Astrocyte (in vitro differentiated cells and primary cell): ENCODE measurements around the gene ENG. TPM values are rescaled to one million over a fixed set of nuclear protein-coding genes. Genes with fewer than 3 reads are reported as not detected.
"Not testable (repeated sequence)": the region's sequence is repeated elsewhere in the genome, so short reads cannot be mapped to it uniquely, and the experiment has no call there.

Experiments
- DNase-seq: peaks from one replicate; pipeline ENCODE4 v3.0.0-alpha.2; 2010; ENCODE audit warnings: low read depth
- FAIRE-seq: peaks from 2 replicates; lab custom pipeline; 2011; peaks lifted over from hg19 to GRCh38; lab: Jason Lieb, UNC
- H2AFZ ChIP-seq: 2 replicates; pipeline ENCODE4 v1.6.0; 2012; ENCODE audit warnings: low read depth, low read length, inconsistent platforms
- H3K27ac ChIP-seq: 2 replicates; pipeline ENCODE4 v1.5.1; 2011; ENCODE audit warnings: low read depth, low read length, inconsistent platforms
- H3K27me3 ChIP-seq: 2 replicates; pipeline ENCODE4 v1.6.0; 2011; ENCODE audit warnings: low read length, inconsistent platforms; ENCODE audit not compliant: insufficient read depth
- H3K36me3 ChIP-seq: 2 replicates; pipeline ENCODE4 v1.5.1; 2011; ENCODE audit warnings: low read length, inconsistent platforms; ENCODE audit not compliant: insufficient read depth
- H3K4me1 ChIP-seq: 2 replicates; pipeline ENCODE4 v1.5.1; 2011; ENCODE audit warnings: low read length, inconsistent platforms; ENCODE audit not compliant: insufficient read depth
- H3K4me2 ChIP-seq: 2 replicates; pipeline ENCODE4 v1.6.0; 2012; ENCODE audit warnings: low read length, inconsistent platforms
- H3K4me3 ChIP-seq: 2 replicates; pipeline ENCODE4 v1.5.1; 2011; ENCODE audit warnings: low read depth, mild to moderate bottlenecking, low read length, inconsistent platforms; ENCODE audit not compliant: insufficient read depth
- H3K79me2 ChIP-seq: 2 replicates; pipeline ENCODE4 v1.6.0; 2012; ENCODE audit warnings: mild to moderate bottlenecking, low read length, inconsistent platforms; ENCODE audit not compliant: insufficient read depth
- H3K9ac ChIP-seq: 2 replicates; pipeline ENCODE4 v1.6.0; 2012; ENCODE audit warnings: mild to moderate bottlenecking, low read length, inconsistent platforms
- H3K9me3 ChIP-seq: 2 replicates; pipeline ENCODE4 v1.5.1; 2012; ENCODE audit warnings: low read depth, mild to moderate bottlenecking, low read length, inconsistent platforms; ENCODE audit not compliant: insufficient read depth
- H4K20me1 ChIP-seq: 2 replicates; pipeline ENCODE4 v1.6.0; 2012; ENCODE audit warnings: low read length, inconsistent platforms; ENCODE audit not compliant: insufficient read depth
- H3K27ac Mint-ChIP-seq: one replicate; pipeline ENCODE4 v1.8.0; 2021; ENCODE audit warnings: mild to moderate bottlenecking, mixed read lengths; ENCODE audit not compliant: unreplicated experiment
- H3K27me3 Mint-ChIP-seq: one replicate; pipeline ENCODE4 v1.8.0; 2021; ENCODE audit warnings: low read depth, mixed read lengths; ENCODE audit not compliant: unreplicated experiment
- H3K36me3 Mint-ChIP-seq: one replicate; pipeline ENCODE4 v1.8.0; 2021; ENCODE audit warnings: low read depth, mixed read lengths; ENCODE audit not compliant: unreplicated experiment
- H3K4me1 Mint-ChIP-seq: one replicate; pipeline ENCODE4 v1.8.0; 2021; ENCODE audit warnings: low read depth, mixed read lengths; ENCODE audit not compliant: unreplicated experiment
- H3K4me3 Mint-ChIP-seq: one replicate; pipeline ENCODE4 v1.8.0; 2021; ENCODE audit warnings: mild to moderate bottlenecking, moderate library complexity, mixed read lengths; ENCODE audit not compliant: unreplicated experiment
- H3K9me3 Mint-ChIP-seq: one replicate; pipeline ENCODE4 v1.8.0; 2021; ENCODE audit warnings: mild to moderate bottlenecking, mixed read lengths; ENCODE audit not compliant: unreplicated experiment
- EZH2 ChIP-seq: IDR thresholded peaks from 2 replicates; pipeline ENCODE4 v1.6.1; 2012; ENCODE audit warnings: mild to moderate bottlenecking, low read length, inconsistent platforms; ENCODE audit not compliant: insufficient read depth
- total RNA-seq: library from RNA; stranded (reverse); gene quantifications from 2 replicates; pipeline ENCODE4 v1.2.1, GENCODE V29; 2021
- TF ChIP-seq, protein P1 (sequence below): IDR thresholded peaks from 2 replicates; pipeline ENCODE4 v1.5.1; 2011; ENCODE audit warnings: low read depth, mild to moderate bottlenecking, inconsistent platforms, low read length, moderate library complexity; ENCODE audit not compliant: insufficient read depth

ENG gene
- total RNA-seq, 1 donor from 2014 or later = 1.2 TPM

GRCh38 chr9:127846443-127847177 is 7.8 kb downstream of the ENG start:
- H3K27ac Mint-ChIP-seq = no peak overlapping the region
- Histone ChIP-seq H3K36me3 (no peaks in the 10 kb centered on the region), H4K20me1 (peaks cover 10% of the 10 kb centered on the region), H3K4me3 (no peak overlapping the region), H3K9ac (no peak overlapping the region), H3K4me2 (no peak overlapping the region), H3K9me3 (peaks cover 19% of the 10 kb centered on the region), H3K27ac (no peak overlapping the region), H2AFZ (no peak overlapping the region), H3K27me3 (no peaks in the 10 kb centered on the region), H3K79me2 (peaks cover 67% of the 10 kb centered on the region), H3K4me1 (peaks cover 16% of the 10 kb centered on the region)
- FAIRE-seq (no peak), DNase-seq (peak; percentile 40)
- TF ChIP-seq, protein P1, sequence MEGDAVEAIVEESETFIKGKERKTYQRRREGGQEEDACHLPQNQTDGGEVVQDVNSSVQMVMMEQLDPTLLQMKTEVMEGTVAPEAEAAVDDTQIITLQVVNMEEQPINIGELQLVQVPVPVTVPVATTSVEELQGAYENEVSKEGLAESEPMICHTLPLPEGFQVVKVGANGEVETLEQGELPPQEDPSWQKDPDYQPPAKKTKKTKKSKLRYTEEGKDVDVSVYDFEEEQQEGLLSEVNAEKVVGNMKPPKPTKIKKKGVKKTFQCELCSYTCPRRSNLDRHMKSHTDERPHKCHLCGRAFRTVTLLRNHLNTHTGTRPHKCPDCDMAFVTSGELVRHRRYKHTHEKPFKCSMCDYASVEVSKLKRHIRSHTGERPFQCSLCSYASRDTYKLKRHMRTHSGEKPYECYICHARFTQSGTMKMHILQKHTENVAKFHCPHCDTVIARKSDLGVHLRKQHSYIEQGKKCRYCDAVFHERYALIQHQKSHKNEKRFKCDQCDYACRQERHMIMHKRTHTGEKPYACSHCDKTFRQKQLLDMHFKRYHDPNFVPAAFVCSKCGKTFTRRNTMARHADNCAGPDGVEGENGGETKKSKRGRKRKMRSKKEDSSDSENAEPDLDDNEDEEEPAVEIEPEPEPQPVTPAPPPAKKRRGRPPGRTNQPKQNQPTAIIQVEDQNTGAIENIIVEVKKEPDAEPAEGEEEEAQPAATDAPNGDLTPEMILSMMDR = no peak
- TF ChIP-seq EZH2 = no peak
- peaks cover 2% of the 10 kb centered on the region for H3K4me1 Mint-ChIP-seq
- H3K36me3 Mint-ChIP-seq = peaks cover 4% of the 10 kb centered on the region
- H3K4me3 Mint-ChIP-seq = no peak overlapping the region
- peaks cover 3% of the 10 kb centered on the region for H3K27me3 Mint-ChIP-seq
- peaks cover 25% of the 10 kb centered on the region for H3K9me3 Mint-ChIP-seq

DNA sequence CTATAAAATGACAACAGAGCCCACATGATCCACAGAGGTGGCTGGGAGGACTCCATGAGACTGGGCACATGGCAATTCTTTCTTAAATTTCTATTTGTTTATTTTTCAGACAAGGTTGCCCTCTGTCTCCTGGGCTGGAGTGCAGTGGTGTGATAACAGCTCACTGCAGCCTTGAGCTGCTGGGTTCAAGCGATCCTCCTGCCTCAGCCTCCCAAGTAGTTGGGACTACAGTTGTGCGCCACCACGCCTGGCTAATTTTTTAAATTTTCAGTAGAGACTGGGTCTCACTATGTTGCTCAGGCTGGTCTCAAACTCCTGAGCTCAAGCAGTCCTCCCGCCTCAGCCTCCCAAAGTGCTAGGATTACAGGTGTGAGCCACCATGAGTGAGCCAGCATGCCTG is 8.8 kb downstream of the ENG start:
- not testable (repeated sequence) for H3K36me3 ChIP-seq, H3K4me1 Mint-ChIP-seq, H3K4me3 Mint-ChIP-seq, H3K9ac ChIP-seq, H3K4me3 ChIP-seq, H3K27ac Mint-ChIP-seq, H3K27me3 ChIP-seq, H3K36me3 Mint-ChIP-seq, FAIRE-seq, H3K4me2 ChIP-seq, DNase-seq, H3K27ac ChIP-seq, H3K27me3 Mint-ChIP-seq, H4K20me1 ChIP-seq, H2AFZ ChIP-seq
- H3K9me3 Mint-ChIP-seq = peaks cover 24% of the 10 kb centered on the region
- Histone ChIP-seq H3K79me2 (peaks cover 58% of the 10 kb centered on the region), H3K9me3 (peaks cover 19% of the 10 kb centered on the region), H3K4me1 (peaks cover 16% of the 10 kb centered on the region)

GRCh38 chr9:127844821-127845359 is 9.6 kb downstream of the ENG start:
- FAIRE-seq (no peak), DNase-seq (peak; percentile 23)
- Histone ChIP-seq H3K4me1 (peaks cover 16% of the 10 kb centered on the region), H3K4me2 (peak overlapping the region; percentile 48), H3K27ac (peak overlapping the region; percentile 43), H3K9ac (no peak overlapping the region), H4K20me1 (peaks cover 3% of the 10 kb centered on the region), H3K4me3 (no peak overlapping the region), H2AFZ (peak overlapping the region; percentile 37), H3K9me3 (peaks cover 14% of the 10 kb centered on the region), H3K36me3 (no peaks in the 10 kb centered on the region), H3K79me2 (peaks cover 50% of the 10 kb centered on the region), H3K27me3 (no peaks in the 10 kb centered on the region)
- peaks cover 2% of the 10 kb centered on the region for H3K36me3 Mint-ChIP-seq
- H3K4me3 Mint-ChIP-seq = no peak overlapping the region
- H3K4me1 Mint-ChIP-seq = peaks cover 2% of the 10 kb centered on the region
- H3K27me3 Mint-ChIP-seq = no peaks in the 10 kb centered on the region
- H3K9me3 Mint-ChIP-seq = peaks cover 19% of the 10 kb centered on the region
- peak overlapping the region; percentile 12 for H3K27ac Mint-ChIP-seq
- TF ChIP-seq EZH2 = no peak
- TF ChIP-seq, protein P1 = no peak
